Coronary artery (tissue), 2 donors: ENCODE results near the gene CCDC194.
A peak's percentile ranks its signal among the peaks of the same experiment; 100 is the strongest.

Experiments
- DNase-seq: peaks from one replicate; pipeline ENCODE4 v3.0.0-alpha.2; 2017; ENCODE audit warnings: low spot score
- H3K27ac ChIP-seq, 2 donors: fragments of 200-600 bp; sonication (generic); one replicate each; pipeline ENCODE4 v1.5.1; 2016 to 2019
- H3K4me3 ChIP-seq: fragments of 200-600 bp; sonication (generic); 2 replicates; pipeline ENCODE4 v1.5.1; 2016; ENCODE audit warnings: mild to moderate bottlenecking, moderate library complexity
- TF ChIP-seq, protein P1 (sequence below): fragments of 200-600 bp; sonication (generic); IDR thresholded peaks from one replicate; pipeline ENCODE4 v1.5.1; 2019; ENCODE audit warnings: antibody characterized with exemption

The CCDC194 gene

DNA sequence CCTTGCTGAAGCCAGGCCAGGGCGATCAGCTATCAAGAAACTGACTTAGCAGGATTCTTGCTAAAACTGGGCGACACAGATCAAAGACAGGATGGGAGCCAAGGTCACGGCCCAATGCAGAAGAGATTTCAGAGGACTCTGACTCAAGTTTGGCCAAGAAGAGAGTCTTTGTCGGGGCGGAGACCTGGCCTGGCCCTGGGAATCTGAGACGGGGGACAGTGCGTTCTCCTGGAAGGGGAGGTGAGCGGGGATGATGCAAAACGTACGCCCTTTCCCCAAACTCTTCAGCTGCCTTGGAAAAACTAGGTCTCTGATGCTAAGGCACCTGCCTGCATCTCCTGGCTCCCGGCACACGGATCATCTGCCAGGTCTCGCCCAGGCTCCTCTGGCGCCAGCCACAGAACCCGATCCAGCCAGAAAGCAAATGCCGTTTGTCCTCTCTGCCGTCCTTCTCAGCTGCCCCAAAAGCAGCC lies 35.7 kb upstream of the CCDC194 start:
- Histone ChIP-seq H3K27ac (no peak overlapping the region), H3K4me3 (no peak overlapping the region)
- TF ChIP-seq, protein P1, sequence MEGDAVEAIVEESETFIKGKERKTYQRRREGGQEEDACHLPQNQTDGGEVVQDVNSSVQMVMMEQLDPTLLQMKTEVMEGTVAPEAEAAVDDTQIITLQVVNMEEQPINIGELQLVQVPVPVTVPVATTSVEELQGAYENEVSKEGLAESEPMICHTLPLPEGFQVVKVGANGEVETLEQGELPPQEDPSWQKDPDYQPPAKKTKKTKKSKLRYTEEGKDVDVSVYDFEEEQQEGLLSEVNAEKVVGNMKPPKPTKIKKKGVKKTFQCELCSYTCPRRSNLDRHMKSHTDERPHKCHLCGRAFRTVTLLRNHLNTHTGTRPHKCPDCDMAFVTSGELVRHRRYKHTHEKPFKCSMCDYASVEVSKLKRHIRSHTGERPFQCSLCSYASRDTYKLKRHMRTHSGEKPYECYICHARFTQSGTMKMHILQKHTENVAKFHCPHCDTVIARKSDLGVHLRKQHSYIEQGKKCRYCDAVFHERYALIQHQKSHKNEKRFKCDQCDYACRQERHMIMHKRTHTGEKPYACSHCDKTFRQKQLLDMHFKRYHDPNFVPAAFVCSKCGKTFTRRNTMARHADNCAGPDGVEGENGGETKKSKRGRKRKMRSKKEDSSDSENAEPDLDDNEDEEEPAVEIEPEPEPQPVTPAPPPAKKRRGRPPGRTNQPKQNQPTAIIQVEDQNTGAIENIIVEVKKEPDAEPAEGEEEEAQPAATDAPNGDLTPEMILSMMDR, result no peak
- DNase-seq, result no peak

DNA sequence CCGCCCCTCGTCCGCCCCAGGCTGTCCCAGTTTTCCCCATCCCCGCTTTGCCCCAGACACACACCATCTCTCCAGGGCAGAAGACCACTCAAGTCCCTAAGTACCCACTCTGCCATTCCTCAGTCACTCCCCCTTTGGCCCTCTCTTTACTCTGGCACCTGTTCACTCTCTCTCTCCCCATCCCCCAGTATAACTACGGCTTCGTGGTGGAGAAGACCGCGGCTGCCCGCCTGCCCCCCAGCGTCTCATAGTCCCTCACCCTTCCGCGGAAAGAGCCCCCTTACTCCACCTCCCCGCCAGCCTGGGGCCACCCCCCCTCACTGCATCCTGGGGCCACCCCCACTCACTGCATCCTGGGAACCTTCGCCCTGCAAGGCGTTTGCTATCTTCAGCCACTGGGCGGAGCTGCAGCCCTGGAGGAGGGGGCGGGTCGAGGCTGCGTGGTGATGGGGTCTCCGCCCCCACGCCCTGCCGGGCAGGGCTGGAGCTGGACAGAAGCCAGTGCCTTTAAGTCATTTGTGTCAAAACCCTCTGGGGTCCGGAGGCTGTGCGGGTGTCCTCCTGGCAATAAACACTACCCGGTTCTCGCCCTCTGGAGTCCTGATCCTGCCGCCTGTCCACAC lies 30.9 kb upstream of the CCDC194 start:
- H3K27ac ChIP-seq, result no peak overlapping the region
- no peak overlapping the region for H3K4me3 ChIP-seq
- DNase-seq, result no peak
- TF ChIP-seq, protein P1, result no peak

DNA sequence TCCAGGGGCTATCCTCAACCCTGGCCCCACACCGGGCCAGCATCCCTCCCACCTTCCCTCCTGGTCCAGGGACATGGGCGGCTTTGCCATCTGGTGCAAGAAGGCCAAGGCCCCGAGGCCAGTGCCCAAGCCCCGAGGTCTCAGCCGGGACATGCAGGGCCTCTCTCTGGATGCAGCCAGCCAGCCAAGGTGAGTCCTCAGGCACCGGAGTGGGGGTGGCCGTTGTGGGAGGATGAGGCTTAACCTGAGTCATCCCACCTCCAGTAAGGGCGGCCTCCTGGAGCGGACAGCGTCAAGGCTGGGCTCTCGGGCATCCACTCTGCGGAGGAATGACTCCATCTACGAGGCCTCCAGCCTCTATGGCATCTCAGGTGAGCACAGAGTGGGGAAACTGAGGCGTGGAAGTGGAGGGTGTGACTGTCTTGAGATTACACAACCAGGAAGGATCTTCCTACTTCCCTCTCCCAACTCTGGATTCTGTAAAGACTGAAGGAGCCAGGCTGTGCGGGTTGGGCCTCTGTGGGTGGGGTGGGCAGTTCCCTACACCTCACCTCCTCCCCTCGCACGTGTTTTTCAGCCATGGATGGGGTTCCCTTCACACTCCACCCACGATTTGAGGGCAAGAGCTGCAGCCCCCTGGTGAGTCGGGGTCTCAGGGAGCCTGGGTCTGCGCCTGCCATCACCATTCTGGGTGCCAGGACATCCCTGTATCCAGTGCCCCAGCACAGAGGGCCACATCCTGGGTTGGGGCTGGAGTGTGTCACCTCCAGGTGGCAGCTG lies 29.6 kb upstream of the CCDC194 start:
- TF ChIP-seq, protein P1, result no peak
- Histone ChIP-seq H3K27ac (no peak overlapping the region), H3K4me3 (no peak overlapping the region)
- no peak for DNase-seq

DNA sequence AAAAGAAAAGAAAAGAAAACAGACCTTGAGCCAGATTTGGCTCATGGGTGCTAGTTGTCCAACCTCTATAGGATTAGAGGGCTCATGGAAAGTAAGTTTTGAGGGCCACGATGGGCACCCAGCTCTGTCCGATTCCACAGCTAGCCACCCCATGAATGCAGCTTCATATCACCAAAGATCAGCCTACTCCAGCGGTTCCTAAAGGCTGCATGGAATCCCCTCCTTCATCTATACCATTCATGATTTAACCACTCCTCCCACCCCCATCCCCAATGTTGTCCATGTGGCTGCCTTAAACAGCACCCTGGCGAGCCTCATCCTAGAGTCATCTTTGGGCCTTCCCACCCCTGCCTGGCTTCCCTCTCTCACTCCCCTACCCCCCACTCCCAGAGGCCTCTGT lies 27.9 kb upstream of the CCDC194 start:
- no peak for DNase-seq
- Histone ChIP-seq H3K4me3 (no peak overlapping the region), H3K27ac (no peak overlapping the region)
- TF ChIP-seq, protein P1, result no peak

DNA sequence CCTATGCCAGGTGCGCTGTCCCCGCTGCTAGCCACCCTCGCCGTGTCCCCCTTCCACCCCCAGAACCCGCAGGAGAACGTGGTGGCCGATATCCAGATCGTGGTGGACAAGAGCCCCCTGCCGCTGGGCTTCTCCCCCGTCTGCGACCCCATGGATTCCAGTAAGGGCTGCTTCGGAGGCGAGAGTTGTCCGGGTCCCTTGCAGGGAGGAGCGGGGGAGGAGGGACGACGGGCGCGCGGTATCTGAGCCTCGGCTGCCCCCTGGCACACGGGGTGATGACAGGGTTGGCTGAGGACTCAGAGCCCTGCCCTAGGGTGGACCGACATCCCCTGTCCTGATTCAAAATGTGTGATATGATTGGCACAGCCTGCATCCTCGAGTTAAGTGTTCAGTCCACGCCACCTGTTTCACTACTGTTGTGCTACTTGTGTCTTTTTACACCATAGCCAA lies 26.5 kb upstream of the CCDC194 start:
- DNase-seq, result no peak
- TF ChIP-seq, protein P1, result no peak
- Histone ChIP-seq H3K4me3 (peak overlapping the region; percentile 95), H3K27ac (peak overlapping the region; percentile 54 to 82)

DNA sequence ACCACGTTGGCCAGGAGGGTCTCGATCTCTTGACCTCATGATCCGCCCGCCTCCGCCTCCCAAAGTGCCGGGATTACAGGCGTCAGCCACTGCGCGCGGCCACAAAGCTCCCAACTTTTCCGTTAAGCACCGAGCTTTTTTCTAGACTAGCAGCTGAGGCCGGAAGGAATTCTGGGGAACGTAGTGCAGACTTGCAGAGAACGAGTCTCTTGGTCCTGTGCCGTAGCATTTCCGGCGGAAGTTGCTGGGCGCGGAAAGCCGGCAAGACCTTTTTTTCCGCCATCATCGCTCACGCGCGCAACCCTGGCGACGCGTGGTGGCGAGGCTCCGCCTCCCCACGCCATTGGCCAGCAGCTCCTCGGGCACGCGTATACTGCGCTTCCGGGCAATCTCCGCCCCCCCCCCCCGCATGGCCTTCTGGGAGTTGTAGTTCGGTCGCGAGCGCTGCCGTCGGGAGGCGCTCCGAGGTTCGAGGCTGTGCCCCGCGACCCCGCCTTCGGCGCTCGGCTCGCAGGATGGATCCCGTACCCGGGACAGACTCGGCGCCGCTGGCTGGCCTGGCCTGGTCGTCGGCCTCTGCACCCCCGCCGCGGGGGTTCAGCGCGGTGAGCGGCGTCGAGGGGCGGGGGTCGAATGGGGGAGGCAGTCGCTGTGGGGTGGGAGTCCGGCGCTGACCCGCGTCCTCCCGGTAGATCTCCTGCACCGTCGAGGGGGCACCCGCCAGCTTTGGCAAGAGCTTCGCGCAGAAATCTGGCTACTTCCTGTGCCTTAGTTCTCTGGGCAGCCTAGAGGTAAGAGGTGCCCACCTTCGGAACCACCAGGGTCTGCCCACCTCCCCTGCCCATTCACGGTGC lies 25.9 kb upstream of the CCDC194 start, which contains the start of gene MVB12A:
TSS of gene MVB12A (plus strand) at position 427 of the 854 bp plus-strand sequence. CDS start at position 516, 89 bp downstream.
- peak within 1 kb of the TSS; percentile 61 to 87 for H3K27ac ChIP-seq
- H3K4me3 ChIP-seq, result peak within 1 kb of the TSS; percentile 95
- TF ChIP-seq, protein P1, result no peak
- peak; percentile 99 for DNase-seq
